ENCODE results near the gene GALE.
"Not testable (repeated sequence)": the region's sequence is repeated elsewhere in the genome, so short reads cannot be mapped to it uniquely, and the experiment has no call there.

GALE gene

DNA sequence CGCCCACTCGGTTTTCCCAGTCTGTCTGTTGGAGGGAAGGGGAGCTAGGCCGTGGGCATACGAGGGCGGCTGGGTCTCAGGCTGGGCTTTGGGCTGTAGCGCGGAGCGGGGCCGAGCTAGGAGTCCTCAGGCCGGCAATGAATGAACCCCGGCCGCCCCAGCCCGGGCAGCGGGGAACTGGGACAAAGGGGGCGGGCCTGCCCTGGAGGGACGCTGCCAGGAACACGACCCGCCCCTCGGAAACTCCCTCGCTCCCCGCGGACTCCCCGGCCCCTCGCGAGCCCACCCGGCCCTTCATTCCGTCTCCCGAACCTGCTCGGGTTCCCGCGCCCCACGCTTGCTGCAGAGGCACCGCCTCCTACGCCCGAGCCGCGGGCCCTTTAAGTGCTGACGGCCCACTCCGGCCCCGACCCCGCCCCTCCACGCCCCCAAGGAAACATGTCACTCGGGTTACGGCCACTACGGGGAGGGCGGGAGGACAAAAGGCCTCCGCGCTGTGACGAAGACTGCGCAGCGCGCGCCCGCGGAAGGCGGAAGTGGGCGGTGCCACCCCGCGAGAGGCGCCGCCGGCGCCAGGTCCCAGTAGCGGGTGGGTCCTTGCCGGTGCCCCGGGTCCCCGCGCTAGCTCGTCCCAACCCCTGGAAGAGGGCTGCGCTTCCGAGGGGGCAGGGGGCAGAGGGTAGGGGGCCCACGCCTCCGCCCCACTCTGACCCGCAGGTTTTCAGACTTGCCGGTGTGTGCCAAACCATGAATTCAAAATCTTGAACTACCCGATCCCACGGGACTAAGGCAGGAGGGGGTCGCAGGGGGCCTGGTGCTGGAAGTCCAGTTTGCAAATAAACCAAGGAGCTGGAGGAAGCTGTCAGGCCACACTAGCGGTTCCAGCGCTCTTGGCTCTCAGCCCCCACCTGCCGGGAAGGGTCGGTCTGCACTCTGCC, at the start of gene GALE:
Gene GALE (minus strand): TSS at position 355 of the 938 bp plus-strand sequence. CDS start 1,747 bp downstream, outside the sequence.
- peak; percentile 95 to 97 for DNase-seq (ENCODE audit: low read depth in 2 of 2)

DNA sequence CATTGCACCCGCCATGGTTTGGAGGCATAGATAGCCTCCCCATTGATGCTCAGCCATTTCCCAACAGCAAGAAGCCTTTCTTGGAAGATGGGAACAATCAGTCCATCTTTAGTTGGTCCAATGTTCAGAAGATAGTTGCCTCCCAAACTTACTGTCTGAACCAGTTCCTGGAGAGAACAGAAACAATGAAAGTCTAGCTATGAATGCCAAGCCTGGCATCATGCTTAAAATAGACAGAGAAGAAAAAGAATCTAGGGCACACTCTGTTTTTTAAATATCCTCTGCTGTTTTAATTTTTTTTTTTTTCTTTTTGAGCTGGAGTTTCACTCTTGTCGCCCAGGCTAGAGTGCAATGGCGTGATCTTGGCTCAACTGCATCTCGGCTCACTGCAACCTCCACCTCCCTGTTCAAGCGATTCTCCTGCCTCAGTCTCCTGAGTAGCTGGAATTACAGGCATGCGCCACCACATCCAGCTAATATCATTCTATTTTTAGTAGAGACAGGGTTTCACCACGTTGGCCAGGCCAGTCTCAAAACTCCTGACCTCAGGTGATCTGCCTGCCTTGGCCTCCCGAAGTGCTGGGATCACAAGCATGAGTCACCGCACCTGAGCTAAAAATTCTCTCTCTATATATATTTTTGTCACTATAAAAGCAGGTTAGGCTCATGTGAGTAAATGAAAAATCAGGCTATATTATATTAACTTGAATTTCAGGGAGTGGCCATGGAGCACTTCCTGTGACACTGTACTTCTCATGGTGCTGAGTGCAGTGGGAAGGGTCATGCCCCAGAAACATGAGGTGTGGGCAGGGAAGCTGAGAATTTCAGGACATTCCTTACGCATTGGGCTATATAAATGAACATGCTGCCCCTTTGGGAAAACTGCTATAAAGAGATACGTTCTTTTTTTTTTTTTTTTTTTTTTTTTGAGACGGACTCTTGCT, 48.4 kb upstream of the GALE start:
- DNase-seq (ENCODE audit: low read depth in 2 of 2), result no peak

DNA sequence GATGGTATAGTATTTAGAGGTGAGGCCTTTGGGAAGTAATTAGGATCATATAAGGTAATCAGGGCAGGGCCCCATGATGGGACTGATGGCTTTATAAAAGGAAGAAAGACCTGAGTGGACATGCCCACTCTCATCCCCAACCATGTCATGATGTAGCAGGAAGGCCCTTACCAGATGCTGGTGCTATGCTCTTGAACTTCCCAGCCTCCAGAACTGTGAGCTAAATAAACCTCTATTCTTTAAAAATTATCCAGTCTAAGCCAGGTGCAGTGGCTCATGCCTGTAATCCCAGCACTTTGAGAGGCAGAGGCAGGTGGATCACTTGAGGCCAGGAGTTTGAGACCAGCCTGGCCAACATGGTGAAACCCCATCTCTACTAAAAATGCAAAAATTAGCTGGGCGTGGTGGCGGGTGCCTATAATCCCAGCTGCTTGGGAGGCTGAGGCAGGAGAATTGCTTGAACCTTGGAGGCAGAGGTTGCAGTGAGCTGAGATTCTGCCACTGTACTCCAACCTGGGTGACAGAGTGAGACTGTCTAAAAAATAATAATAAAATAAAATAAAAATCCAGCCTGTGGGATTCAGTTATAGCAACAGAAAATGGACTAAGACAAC, 47.0 kb upstream of the GALE start:
- not testable (repeated sequence) for DNase-seq (ENCODE audit: low read depth in 2 of 2)

DNA sequence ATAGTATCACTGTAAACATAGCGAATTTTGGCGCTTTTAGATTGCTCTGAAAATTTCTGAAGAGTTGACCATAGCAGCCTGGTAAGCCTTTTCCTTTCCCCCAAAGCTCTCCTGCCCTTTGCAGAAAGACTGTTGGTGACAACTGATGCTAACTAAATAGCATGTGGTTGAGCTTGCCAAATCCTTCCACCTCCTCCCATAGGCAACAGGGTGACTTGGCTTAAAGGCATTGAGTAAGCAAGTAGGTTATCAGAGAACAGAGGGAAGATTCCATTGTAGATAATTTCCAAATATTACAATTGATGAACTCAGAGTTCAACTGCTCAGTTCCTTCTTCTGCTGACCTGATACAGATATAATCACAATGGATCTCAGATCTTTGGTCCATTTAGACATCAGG, 44.6 kb upstream of the GALE start:
- DNase-seq (ENCODE audit: low read depth in 2 of 2), result no peak

DNA sequence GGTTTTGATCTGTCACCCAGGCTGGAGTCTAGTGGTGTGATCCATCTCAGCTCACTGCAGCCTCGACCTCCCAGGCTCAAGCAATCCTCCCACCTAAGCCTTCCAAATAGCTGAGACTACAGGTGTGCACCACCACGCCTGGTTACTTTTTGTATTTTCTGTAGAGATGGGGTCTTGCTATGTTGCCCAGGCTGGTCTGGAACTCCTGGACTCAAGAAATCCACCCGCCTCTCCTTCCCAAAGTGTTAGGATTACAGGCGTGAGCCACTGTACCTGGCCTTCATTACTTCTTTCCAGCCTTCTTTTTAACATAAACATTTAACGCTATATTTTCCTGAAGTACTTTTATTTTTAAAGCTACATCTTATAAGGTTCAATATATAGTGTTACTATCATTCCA, 43.1 kb upstream of the GALE start:
- no peak for DNase-seq (ENCODE audit: low read depth in 2 of 2)

DNA sequence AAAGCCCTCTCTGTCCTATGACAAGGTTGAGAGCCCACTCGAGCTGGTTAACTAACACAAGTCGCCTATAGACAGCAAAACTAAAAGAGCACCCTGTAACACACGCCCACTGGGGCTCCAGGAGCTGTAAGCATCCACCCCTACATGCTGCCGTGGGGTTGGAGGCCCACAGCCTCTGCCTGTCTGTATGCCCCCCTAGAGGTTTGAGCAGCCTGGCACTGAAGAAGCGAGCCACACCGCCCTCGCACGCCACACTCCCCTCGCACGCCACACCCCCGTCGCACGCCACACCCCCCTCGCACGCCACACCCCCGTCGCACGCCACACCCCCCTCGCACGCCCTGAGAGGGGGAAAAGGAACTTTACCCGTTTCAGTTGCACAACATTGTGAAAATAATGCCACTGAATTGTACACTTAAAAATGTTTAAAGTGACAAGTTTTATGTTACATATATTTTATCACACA, 37.9 kb upstream of the GALE start:
- peak; percentile 55 to 63 for DNase-seq (ENCODE audit: low read depth in 2 of 2)

DNA sequence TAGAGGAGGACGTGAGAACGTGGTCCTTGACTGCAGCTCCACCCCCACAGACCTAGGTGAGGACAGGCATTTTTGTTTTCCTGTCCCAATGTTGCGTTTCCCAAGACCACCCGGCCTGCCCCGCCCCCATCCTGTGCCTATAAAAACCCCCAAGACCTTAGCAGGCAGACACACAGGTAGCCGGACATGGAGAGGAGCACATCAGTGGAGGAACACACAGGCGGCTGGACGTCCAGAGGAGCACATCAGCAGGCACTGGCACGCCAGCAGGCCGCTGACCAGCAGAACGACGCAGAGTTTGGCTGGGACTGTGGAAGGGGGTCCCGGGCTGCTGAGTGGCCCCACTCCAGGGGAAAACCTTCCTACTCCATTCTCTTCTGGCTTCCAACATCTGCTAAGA, 37.4 kb upstream of the GALE start:
- DNase-seq (ENCODE audit: low read depth in 2 of 2), result no peak

DNA sequence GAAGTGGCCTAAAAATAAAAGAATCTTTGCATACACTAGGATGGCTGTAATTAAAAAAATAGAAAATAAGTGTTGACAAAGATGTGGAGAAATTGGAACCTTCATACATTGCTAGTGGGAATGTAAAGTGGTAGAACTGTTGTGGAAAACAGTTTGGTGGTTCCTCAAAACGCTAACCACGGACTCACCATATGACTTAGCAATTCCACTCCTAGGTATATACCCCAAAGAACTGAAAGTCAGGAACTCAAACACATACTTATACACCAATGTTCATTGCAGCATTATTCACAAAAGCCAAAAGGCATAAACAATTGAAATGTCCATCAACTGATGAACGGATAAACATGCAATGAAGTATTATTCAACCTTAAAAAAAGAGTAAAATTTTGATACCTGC, 35.5 kb upstream of the GALE start:
- DNase-seq (ENCODE audit: low read depth in 2 of 2), result no peak

DNA sequence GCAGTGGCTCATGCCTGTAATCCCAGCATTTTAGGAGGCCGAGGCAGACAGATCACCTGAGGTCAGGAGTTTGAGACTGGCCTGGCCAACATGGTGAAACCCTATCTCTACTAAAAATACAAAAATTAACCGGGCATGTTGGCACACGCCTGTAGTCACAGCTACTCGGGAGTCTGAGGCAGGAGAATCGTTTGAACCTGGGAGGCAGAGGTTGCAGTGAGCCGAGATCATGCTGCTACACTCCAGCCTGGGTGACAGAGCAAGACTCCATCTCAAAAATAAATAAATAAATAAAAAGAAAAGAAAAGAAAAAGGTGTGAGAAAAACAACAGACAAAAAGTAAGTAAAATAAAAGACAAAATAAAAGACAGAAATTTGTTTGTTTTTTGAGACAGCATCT, 33.6 kb upstream of the GALE start:
- not testable (repeated sequence) for DNase-seq (ENCODE audit: low read depth in 2 of 2)

DNA sequence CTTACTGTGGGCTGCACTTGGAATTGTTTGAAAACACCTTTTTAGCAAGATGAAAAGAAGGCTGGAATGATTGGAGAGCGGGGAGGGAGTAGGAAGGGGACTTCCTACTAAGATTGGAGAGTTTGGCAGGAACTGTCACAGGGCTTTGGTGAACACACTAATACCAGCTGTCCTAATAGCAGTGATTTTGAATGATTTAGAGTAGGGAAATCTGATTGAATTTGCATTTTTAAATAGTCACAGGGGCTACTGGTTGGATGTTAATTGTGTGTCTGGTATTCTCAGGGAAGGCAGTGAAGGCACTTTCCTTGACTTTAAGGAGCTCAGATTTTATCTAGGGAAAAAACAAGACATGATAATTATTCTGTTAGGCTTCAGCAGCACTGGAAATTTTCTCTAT, 27.2 kb upstream of the GALE start:
- DNase-seq (ENCODE audit: low read depth in 2 of 2), result no peak

DNA sequence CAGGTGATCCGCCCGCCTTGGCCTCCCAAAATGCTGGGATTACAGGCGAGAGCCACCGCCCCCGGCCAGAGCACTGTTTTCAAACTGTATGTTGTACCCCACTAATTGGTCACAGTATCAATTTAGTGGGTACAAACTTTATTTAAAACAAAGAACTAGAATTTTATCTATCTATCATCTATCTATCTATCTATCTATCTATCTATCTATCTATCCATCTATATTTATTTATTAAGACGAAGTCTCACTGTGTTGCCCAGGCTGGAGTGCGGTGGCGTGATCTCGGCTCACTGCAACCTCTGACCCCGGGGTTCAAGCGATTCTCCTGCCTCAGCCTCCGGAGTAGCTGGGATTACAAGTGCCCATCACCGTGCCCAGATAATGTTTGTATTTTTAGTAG, 26.0 kb upstream of the GALE start:
- not testable (repeated sequence) for DNase-seq (ENCODE audit: low read depth in 2 of 2)

DNA sequence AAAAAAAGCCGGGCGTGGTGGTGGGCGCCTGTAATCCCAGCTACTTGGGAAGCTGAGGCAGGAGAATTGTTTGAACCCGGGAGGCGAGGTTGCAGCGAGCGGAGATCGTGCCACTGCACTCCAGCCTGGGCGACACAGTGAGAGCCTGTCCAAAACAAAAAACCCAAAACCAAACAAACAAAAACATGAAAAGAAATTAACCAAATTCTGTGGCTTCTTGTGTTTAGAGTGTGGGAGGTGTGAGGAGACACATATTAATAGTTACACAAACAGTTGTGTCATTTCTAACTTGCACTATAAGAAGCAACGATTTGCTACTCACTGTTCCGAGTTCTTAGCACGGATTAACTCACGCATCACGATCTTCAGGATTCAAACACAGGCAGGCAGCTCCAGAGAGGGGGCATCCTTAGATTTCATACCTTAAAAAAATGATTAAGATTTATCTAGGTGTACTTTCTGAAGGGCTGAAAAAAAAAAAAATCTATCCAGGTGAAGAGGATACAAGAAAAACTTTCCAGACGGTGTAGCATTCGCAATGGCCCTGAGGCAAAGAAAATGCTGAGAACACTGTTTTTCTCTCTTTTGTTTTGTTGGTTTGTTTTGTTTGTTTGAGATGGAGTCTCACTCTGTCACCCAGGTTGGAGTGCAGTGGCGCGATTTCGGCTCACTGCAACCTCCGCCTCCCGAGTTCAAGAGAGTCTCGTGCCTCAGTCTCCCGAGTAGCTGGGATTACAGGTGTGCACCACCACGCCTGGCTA, 25.4 kb upstream of the GALE start:
- DNase-seq (ENCODE audit: low read depth in 2 of 2), result no peak

DNA sequence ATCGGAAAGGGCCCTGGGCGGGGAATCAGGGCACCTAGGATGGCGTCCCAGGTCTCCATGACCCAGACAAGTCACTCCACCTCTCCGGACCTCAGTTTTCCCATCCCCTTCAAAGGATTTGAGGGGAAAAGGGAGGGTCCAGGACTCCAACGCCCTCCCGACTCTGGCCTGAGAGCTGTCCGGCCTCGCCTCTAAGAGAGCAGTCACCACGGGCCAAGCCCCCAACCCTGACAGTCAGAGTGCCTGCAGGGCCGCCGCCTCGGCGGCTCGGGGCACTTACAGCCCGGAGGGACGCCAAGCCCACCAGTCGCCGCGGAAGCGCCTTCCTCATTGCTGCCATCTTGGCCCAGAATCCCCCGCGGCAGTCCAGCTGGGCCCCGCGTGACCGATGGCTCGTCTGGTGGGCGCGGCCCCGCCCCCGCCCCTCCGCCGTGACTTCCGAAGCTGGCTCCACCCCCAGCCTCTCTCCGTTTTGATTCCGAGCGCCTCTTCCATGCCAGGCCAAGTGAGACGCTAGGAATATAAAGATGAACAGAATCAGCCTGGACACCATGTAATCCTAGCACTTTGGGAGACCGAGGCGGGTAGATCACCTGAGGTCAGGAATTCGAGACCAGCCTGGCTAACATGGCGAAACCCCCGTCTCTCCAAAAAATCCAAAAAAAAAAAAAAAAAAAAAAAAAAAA, 24.7 kb upstream of the GALE start, which contains the start of gene HMGCL:
Gene HMGCL (minus strand): TSS at position 354 of the 686 bp plus-strand sequence. CDS start 14 bp downstream, at position 340.
- peak; percentile 77 to 81 for DNase-seq (ENCODE audit: low read depth in 2 of 2)

DNA sequence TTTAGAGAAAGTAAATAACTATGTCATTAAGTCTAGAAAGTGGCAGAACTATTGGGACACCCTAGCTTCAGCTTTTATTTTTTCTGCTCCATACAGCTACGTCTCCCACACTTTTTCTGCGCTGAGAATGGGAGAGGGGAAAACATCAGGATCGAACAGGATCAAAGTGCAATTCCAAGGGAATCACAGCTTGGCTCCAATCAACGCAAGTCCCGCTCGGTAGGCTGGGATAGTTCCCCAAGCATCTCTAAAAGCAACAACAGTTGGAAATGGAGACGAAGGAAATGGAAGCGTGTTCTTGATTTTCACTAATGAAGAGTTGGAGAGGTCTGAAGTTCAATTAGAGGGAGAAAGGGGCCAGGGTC, 24.1 kb upstream of the GALE start:
- DNase-seq (ENCODE audit: low read depth in 2 of 2), result no peak

DNA sequence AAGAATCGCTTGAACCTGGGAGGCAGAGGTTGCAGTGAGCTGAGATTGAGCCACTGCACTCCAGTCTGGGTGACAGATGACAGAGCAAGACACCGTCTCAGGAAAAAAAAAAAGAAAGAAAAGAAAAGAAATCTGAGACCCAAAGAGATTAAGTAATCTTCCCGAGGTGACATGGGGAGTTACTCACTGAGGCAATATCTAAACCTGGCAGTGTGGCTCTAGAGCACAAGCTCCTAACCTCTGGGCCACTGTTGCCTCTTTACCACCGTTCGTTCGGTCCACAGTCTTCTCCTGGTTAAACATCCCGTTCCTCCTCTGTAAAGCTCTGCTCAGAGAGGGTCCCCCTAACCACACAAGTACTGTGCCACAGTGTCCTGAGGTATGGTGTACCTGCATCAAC, 23.2 kb upstream of the GALE start:
- no peak for DNase-seq (ENCODE audit: low read depth in 2 of 2)

DNA sequence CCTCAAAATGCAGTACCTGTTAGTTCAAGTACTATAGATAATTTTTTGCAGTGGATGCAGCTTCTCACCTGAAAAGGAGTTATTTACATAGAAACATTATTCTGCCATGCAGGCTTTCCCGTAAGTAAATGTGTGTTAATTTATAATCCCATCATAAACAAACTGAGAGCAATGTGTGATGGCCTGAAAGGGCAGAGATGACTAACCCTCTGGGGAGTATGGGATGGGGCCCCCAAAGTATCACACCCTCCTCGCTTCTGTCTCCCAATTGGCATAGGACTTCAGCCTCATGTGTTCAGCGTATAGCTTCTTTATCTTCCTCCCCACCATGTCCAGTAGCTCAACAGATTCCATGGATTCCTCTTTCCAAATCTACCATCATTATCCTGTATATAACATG, 17.1 kb upstream of the GALE start:
- no peak for DNase-seq (ENCODE audit: low read depth in 2 of 2)

DNA sequence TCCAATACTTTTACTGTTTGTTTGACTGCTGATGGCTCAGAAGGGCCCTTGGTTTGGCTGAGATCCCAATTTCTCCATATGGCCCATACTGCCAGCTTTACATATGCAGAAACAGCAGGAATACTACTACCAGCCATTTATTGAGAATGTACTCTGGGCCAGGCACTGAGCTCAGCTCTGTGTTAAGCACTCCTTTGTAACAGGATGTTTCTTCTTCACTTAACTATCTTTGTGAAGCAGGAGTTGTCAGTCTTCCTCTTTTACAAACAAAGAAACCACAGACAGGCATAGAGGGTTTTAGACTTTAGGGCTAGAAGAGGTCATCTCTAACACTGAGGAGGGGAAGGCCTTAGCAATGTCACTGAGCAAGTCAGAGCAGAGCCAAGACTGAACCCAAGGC, 16.4 kb upstream of the GALE start:
- DNase-seq (ENCODE audit: low read depth in 2 of 2), result no peak

DNA sequence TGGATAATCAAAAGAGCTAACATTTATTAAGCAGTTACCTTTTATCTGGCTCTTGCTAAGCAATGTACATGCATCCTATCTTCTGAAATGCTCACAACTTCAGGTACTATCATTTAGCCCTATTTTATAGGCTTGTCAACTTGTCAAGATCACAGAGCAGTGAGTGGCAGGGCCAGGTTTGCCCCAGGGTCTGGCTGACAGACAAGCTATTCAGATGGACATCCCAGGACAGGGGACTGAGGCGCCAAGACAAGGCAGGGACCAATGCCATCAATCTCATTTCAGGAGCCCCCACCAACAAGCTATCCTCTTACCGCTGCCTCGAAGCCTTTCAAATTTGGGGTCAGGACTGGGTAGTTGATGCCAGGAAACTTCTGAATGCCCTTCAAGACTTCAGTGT, 15.8 kb upstream of the GALE start:
- DNase-seq (ENCODE audit: low read depth in 2 of 2), result no peak

DNA sequence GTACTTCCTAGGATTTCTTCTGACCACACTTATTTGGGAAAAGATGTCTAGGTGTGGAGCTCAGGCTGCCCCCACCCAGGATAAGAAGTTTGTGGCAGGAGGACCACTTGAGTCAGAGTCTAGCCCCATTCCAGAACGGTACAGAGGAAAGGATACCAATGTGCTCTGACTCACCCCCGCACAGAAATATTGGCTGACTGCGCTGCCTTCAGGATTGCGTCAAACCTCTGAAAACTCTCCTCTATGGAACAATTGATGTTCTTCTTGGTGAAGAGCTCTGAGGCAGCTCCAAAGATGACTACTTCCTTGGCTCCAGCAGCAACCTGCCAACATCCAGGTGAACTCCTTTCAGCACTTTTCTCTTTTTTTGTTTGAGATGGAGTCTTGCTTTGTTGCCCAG, 13.5 kb upstream of the GALE start:
- DNase-seq (ENCODE audit: low read depth in 2 of 2), result no peak

DNA sequence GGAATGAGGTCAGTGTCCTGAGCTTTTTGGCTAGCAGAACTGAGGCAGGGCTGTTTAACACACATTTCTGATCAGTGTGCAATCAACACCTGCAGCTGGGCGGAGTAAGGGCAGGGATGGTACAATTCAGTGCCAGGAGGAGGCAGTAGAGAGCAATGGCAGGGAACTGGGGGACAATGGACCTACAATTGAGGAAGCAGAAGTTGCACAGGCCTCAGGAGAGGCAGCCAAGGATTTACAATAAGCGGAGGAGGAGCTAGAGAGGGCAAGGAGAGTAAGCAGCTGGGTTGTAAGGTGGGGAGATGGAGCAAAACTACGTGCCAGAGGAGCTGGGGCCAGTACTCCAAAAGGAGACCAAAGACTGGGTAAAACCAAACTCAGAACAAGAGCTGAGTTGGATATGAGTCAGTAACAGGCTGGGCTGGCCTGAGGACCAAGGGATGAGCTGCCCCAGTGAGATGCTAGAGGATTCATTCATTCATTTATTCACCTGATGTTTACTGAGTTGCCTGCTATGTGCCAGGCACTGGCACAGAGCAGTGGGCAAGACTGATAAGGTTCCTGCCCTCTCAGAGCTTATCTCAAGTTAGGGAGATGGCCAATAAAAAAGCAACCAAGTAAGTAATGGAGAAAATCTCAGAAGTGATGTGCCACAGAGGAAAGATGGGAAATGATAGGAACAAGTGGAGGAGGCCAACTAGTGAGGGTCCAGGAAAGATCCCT, 10.4 kb upstream of the GALE start:
- no peak for DNase-seq (ENCODE audit: low read depth in 2 of 2)
